Caco-2 (cell line): ENCODE data around the gene PLOD1. TPM values are rescaled to one million over a fixed set of nuclear protein-coding genes. Genes with fewer than 3 reads are reported as not detected.

Experiments
- BruUV-seq: library from RNA; stranded (reverse); fragments of 400-500 nt; replicated peaks from 2 replicates; lab custom pipeline; 2021; lab: Mats Ljungman, UMichigan
- CTCF ChIA-PET: fragments of 300-600 bp; sonication (Branson Sonifier 250); formaldehyde crosslinking; loops from one replicate; lab custom pipeline; 2022; ENCODE audit warnings: antibody characterized with exemption; lab: Charles Lee
- POLR2A ChIA-PET: fragments of 300-600 bp; sonication (Branson Sonifier 250); formaldehyde crosslinking; loops from one replicate; lab custom pipeline; 2022; ENCODE audit warnings: antibody characterized with exemption; lab: Charles Lee
- DNase-seq, 2 experiments: peaks; one replicate each; pipeline versions ENCODE4 v3.0.0 to v3.0.0-alpha.2; 2020 to 2022
- H3K27me3 ChIP-seq: replicated peaks from 2 replicates; pipeline ENCODE4 v1.6.0; 2011; ENCODE audit warnings: low read length; ENCODE audit not compliant: control insufficient read depth, insufficient read depth
- H3K36me3 ChIP-seq: 2 replicates; pipeline ENCODE4 v1.5.1; 2011; ENCODE audit warnings: low read length; ENCODE audit not compliant: control insufficient read depth, insufficient read depth
- H3K4me1 ChIP-seq: fragments of 250-450 bp; sonication (Bioruptor Pico); 2 replicates; pipeline ENCODE4 v1.5.1; 2020; ENCODE audit warnings: mild to moderate bottlenecking
- H3K4me3 ChIP-seq: 2 replicates; pipeline ENCODE4 v1.5.1; 2011; ENCODE audit warnings: low read depth, mild to moderate bottlenecking, control low read depth, low read length
- H3K9me3 ChIP-seq: fragments of 250-450 bp; sonication (Bioruptor Pico); 2 replicates; pipeline ENCODE4 v1.5.1; 2020; ENCODE audit warnings: mild to moderate bottlenecking, moderate library complexity
- H3K27ac Mint-ChIP-seq: one replicate; pipeline ENCODE4 v1.8.0; 2022; ENCODE audit warnings: mixed read lengths; ENCODE audit not compliant: unreplicated experiment
- H3K27me3 Mint-ChIP-seq: one replicate; pipeline ENCODE4 v1.8.0; 2022; ENCODE audit warnings: mixed read lengths; ENCODE audit not compliant: insufficient read depth, unreplicated experiment
- H3K36me3 Mint-ChIP-seq: one replicate; pipeline ENCODE4 v1.8.0; 2022; ENCODE audit warnings: mild to moderate bottlenecking, mixed read lengths; ENCODE audit not compliant: insufficient read depth, unreplicated experiment
- H3K4me1 Mint-ChIP-seq: one replicate; pipeline ENCODE4 v1.8.0; 2022; ENCODE audit warnings: low read depth, mixed read lengths; ENCODE audit not compliant: unreplicated experiment
- H3K4me3 Mint-ChIP-seq: one replicate; pipeline ENCODE4 v1.8.0; 2022; ENCODE audit warnings: mild to moderate bottlenecking, moderate library complexity, mixed read lengths; ENCODE audit not compliant: unreplicated experiment
- H3K9me3 Mint-ChIP-seq: one replicate; pipeline ENCODE4 v1.8.0; 2022; ENCODE audit warnings: mixed read lengths; ENCODE audit not compliant: unreplicated experiment
- intact Hi-C: fragments of 100-400 bp; cut with micrococcal nuclease; formaldehyde crosslinking; loops from one replicate; pipeline ENCODE4 v1.10.0; 2022; ENCODE audit not compliant: unreplicated experiment
- total RNA-seq: library from RNA; stranded (reverse); gene quantifications from 2 replicates; pipeline ENCODE4 v1.2.3, GENCODE V29; 2022
- TF ChIP-seq, protein P1 (sequence below), 2 experiments: fragments of 200-600 bp in 1 of 2; IDR thresholded peaks; 1 replicate in 1 of 2; 2 replicates in 1 of 2; pipeline versions ENCODE4 v1.5.1 to v1.8.0; 2011 to 2022; ENCODE audit warnings: antibody characterized with exemption in 1 of 2, control low read depth in 1 of 2, inconsistent platforms in 1 of 2, low read depth in 1 of 2, low read length in 1 of 2, mild to moderate bottlenecking in 1 of 2, moderate library complexity in 1 of 2; ENCODE audit not compliant: insufficient read depth in 1 of 2, severe bottlenecking in 1 of 2, unreplicated experiment in 1 of 2

The PLOD1 gene
- total RNA-seq, 1 experiment from 2014 or later: 89.3 TPM

GRCh38 chr1:11999236-11999635 is 64.7 kb downstream of the PLOD1 start:
- Mint-ChIP-seq H3K27ac (no peak overlapping the region), H3K4me1 (no peaks in the 10 kb centered on the region), H3K36me3 (peaks cover 79% of the 10 kb centered on the region), H3K9me3 (no peaks in the 10 kb centered on the region), H3K27me3 (no peaks in the 10 kb centered on the region), H3K4me3 (no peak overlapping the region)
- Histone ChIP-seq H3K27me3 (no peaks in the 10 kb centered on the region), H3K4me3 (no peak overlapping the region), H3K36me3 (peaks cover 5% of the 10 kb centered on the region), H3K9me3 (no peaks in the 10 kb centered on the region), H3K4me1 (no peaks in the 10 kb centered on the region)
- ChIA-PET CTCF (no interaction called here), POLR2A (no interaction called here)
- no peak for DNase-seq
- TF ChIP-seq, protein P1, sequence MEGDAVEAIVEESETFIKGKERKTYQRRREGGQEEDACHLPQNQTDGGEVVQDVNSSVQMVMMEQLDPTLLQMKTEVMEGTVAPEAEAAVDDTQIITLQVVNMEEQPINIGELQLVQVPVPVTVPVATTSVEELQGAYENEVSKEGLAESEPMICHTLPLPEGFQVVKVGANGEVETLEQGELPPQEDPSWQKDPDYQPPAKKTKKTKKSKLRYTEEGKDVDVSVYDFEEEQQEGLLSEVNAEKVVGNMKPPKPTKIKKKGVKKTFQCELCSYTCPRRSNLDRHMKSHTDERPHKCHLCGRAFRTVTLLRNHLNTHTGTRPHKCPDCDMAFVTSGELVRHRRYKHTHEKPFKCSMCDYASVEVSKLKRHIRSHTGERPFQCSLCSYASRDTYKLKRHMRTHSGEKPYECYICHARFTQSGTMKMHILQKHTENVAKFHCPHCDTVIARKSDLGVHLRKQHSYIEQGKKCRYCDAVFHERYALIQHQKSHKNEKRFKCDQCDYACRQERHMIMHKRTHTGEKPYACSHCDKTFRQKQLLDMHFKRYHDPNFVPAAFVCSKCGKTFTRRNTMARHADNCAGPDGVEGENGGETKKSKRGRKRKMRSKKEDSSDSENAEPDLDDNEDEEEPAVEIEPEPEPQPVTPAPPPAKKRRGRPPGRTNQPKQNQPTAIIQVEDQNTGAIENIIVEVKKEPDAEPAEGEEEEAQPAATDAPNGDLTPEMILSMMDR (IDR thresholded peaks at IDR 0.05; ENCODE audit: insufficient read depth in 1 of 2, low read depth in 1 of 2, low read length in 1 of 2, severe bottlenecking in 1 of 2, unreplicated experiment in 1 of 2): no peak
- no TSS peak for BruUV-seq
- intact Hi-C loops: no loop called here

DNA sequence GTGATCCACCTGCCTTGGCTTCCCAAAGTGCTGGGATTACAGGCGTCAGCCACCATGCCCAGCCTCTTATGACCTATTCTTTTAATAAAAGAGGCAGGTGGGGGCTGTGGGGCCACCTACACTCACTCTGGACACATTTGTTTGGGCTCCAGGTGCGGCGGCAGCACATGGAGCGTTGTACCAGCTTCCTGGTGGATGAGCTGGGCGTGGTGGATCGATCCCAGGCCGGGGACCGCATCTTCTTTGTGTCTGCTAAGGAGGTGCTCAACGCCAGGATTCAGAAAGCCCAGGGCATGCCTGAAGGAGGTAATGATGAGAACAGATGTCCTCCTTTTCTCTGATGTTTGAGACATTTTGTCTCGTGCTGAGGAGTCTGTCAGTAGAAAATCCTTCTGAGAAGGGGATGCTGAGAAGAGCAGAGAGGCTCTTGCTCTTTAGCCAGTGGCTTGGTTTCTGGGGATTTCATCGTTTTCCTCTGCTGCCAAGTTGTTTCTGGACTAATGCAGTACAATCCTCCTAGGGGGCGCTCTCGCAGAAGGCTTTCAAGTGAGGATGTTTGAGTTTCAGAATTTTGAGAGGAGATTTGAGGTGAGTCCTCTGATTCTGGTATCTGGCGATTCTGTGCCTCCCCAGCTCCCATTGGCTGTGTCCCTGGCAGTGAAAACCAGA is 66.9 kb downstream of the PLOD1 start:
- peaks cover 3% of the 10 kb centered on the region for H3K36me3 ChIP-seq
- Mint-ChIP-seq H3K9me3 (no peaks in the 10 kb centered on the region), H3K27me3 (no peaks in the 10 kb centered on the region), H3K4me3 (no peak overlapping the region), H3K4me1 (no peaks in the 10 kb centered on the region), H3K36me3 (peaks cover 79% of the 10 kb centered on the region), H3K27ac (peak overlapping the region; percentile 28)
- intact Hi-C loops: no loop called here
- no peak overlapping the region for H3K4me3 ChIP-seq
- peak in 1 of 2 experiments; percentile 64 for DNase-seq
- H3K4me1 ChIP-seq: no peaks in the 10 kb centered on the region
- CTCF ChIA-PET: no interaction called here
- no peaks in the 10 kb centered on the region for H3K9me3 ChIP-seq
- TF ChIP-seq, protein P1 (IDR thresholded peaks at IDR 0.05; ENCODE audit: insufficient read depth in 1 of 2, low read depth in 1 of 2, low read length in 1 of 2, severe bottlenecking in 1 of 2, unreplicated experiment in 1 of 2): peak; percentile 19 to 41
- POLR2A ChIA-PET: no interaction called here
- no peaks in the 10 kb centered on the region for H3K27me3 ChIP-seq
- BruUV-seq: no TSS peak

- H3K4me1 Mint-ChIP-seq: no peaks in the 10 kb centered on the region
Observed at GRCh38 chr1:12001996-12002493, 67.5 kb downstream of the PLOD1 start.

More at GRCh38 chr1:12001996-12002493, 67.5 kb downstream of the PLOD1 start:
- no peak overlapping the region for H3K4me3 ChIP-seq
- Mint-ChIP-seq H3K27me3 (no peaks in the 10 kb centered on the region), H3K36me3 (peaks cover 79% of the 10 kb centered on the region), H3K9me3 (no peaks in the 10 kb centered on the region), H3K27ac (peak overlapping the region; percentile 28), H3K4me3 (no peak overlapping the region)
- no TSS peak for BruUV-seq
- no peaks in the 10 kb centered on the region for H3K9me3 ChIP-seq
- no peaks in the 10 kb centered on the region for H3K27me3 ChIP-seq
- ChIA-PET POLR2A (no interaction called here), CTCF (no interaction called here)
- TF ChIP-seq, protein P1 (IDR thresholded peaks at IDR 0.05; ENCODE audit: insufficient read depth in 1 of 2, low read depth in 1 of 2, low read length in 1 of 2, severe bottlenecking in 1 of 2, unreplicated experiment in 1 of 2): no peak
- intact Hi-C loops: no loop called here
- no peaks in the 10 kb centered on the region for H3K4me1 ChIP-seq
- peaks cover 6% of the 10 kb centered on the region for H3K36me3 ChIP-seq
- DNase-seq: no peak
